Gastroesophageal sphincter (tissue), 3 donors: ENCODE results near the gene CISH.

Experiments
- POLR2A ChIP-seq, 2 donors: fragments of 450-650 bp; IDR thresholded peaks; one replicate each; pipeline ENCODE4 v1.6.1; 2017; ENCODE audit warnings: antibody characterized with exemption in 2 of 2, mild to moderate bottlenecking in 2 of 2, moderate library complexity in 1 of 2
- TF ChIP-seq, protein P1 (sequence below), 4 experiments: fragments of 200-600 bp in 2 of 4; fragments of 450-650 bp in 2 of 4; sonication (generic) in 1 of 4; IDR thresholded peaks; one replicate each; pipeline ENCODE4 v1.5.1; 2017 to 2019; ENCODE audit warnings: antibody characterized with exemption in 4 of 4, mild to moderate bottlenecking in 2 of 4, moderate library complexity in 2 of 4

DNA sequence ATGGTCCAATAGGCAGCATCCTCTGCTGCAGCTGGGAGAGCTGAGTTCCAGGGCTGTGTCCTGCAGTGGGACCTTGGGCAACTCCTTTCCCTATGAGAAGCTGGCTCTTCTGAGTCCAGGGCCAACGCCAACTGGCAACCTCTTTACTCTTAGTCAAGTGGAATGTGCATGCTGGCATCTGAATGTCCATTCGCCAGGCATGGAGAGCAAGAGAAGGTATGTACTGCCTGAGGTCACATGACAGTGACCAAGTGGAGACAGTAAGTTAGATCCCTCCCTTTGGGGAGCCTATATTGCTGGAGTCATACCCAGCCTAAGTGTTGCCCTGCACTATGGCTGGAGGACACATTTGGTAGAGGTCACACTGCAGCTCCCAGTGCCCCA, 30.1 kb downstream of the CISH start:
- TF ChIP-seq, protein P1, sequence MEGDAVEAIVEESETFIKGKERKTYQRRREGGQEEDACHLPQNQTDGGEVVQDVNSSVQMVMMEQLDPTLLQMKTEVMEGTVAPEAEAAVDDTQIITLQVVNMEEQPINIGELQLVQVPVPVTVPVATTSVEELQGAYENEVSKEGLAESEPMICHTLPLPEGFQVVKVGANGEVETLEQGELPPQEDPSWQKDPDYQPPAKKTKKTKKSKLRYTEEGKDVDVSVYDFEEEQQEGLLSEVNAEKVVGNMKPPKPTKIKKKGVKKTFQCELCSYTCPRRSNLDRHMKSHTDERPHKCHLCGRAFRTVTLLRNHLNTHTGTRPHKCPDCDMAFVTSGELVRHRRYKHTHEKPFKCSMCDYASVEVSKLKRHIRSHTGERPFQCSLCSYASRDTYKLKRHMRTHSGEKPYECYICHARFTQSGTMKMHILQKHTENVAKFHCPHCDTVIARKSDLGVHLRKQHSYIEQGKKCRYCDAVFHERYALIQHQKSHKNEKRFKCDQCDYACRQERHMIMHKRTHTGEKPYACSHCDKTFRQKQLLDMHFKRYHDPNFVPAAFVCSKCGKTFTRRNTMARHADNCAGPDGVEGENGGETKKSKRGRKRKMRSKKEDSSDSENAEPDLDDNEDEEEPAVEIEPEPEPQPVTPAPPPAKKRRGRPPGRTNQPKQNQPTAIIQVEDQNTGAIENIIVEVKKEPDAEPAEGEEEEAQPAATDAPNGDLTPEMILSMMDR (IDR thresholded peaks at IDR 0.05) = no peak
- TF ChIP-seq POLR2A (IDR thresholded peaks at IDR 0.05) = no peak
